Activated naive CD4-positive, alpha-beta T cell treated with anti-CD3 and anti-CD28 coated beads, Interleukin-2, amount 10 ng/mL, durations not matched to agents 7 days and 5 days (primary cell): ENCODE results near the gene FBXW2.

Source experiments
- CTCF ChIA-PET: fragments of 350-600 bp; sonication (Branson Sonifier 250); formaldehyde crosslinking; loops from one replicate; lab custom pipeline; 2021; ENCODE audit warnings: antibody characterized with exemption; lab: Charles Lee
- DNase-seq: peaks from one replicate; pipeline ENCODE4 v3.0.0-alpha.2; 2020
- H3K27ac Mint-ChIP-seq: one replicate; pipeline ENCODE4 v1.8.0; 2021; ENCODE audit warnings: mild to moderate bottlenecking, moderate library complexity, mixed read lengths
- H3K27me3 Mint-ChIP-seq: one replicate; pipeline ENCODE4 v1.8.0; 2021; ENCODE audit warnings: mild to moderate bottlenecking, mixed read lengths
- H3K36me3 Mint-ChIP-seq: one replicate; pipeline ENCODE4 v1.8.0; 2021; ENCODE audit warnings: mixed read lengths
- H3K4me1 Mint-ChIP-seq: one replicate; pipeline ENCODE4 v1.8.0; 2021; ENCODE audit warnings: mixed read lengths
- H3K4me3 Mint-ChIP-seq: one replicate; pipeline ENCODE4 v1.8.0; 2021; ENCODE audit warnings: mild to moderate bottlenecking, moderate library complexity, mixed read lengths
- H3K9me3 Mint-ChIP-seq: one replicate; pipeline ENCODE4 v1.8.0; 2021; ENCODE audit warnings: mixed read lengths

FBXW2 gene

DNA sequence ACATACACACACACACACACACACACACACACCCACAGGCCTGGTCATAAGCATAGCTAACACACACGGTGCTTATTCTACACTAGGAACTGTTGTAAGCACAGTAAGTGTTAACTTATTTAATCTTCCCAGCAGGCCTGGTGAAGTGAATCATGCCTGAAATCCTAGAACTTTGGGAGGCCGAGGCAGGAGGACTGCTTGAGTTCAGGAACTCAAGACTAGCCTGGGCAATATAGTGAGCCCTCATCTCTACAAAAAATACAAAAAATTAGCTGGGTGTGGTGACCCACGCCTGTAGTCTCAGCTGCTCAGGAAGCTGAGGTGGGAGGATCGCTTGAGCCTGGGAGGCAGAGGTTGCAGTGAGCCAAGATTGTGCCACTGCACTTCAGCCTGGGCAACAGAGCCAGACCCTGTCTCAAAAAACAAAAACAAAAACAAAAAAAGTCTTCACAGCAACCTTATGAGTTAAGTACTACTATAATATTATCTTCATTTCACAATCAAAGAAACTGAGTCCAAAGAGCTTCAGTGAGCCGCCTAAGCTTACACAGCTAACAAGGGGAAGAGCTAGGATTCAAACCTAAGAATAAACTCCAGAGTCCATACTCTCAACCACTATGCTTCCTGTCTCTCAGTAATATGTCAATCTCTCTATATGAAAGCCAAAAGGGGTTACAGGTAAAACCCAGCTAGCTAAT lies 81.2 kb downstream of the FBXW2 start:
- CTCF ChIA-PET: interaction anchor here (0.7 to 1.4 kb wide), 4 partner anchors 49 to 137 kb away, joined by 3 to 6 read pairs (median 4); no protein-coding TSS in a partner anchor
- Mint-ChIP-seq H3K36me3 (peaks cover 3% of the 10 kb centered on the region), H3K27ac (peak overlapping the region; percentile 90), H3K9me3 (no peaks in the 10 kb centered on the region), H3K4me1 (peaks cover 52% of the 10 kb centered on the region), H3K27me3 (no peaks in the 10 kb centered on the region), H3K4me3 (peak overlapping the region; percentile 89)
- peak; percentile 28 for DNase-seq

DNA sequence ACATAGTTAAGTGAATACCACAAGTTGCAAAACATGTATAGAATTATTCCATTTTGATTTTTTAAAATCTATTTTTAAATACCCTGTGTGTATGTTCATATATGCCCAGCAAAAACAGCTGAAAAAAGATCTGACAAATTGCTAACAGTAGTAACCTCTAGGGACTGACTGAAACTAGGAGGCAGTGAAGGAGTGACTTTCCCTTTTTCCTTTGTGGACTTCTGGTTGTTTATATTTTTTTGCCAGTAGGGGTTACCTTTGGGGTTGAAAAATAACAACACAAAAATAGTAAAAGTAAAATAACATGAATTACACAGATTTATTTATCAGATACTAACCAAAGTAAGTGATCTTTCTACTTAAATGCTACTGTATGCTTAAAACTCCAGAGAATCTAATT lies 81.9 kb downstream of the FBXW2 start:
- DNase-seq: no peak
- Mint-ChIP-seq H3K4me3 (peak overlapping the region; percentile 70), H3K4me1 (peaks cover 52% of the 10 kb centered on the region), H3K27me3 (no peaks in the 10 kb centered on the region), H3K9me3 (no peaks in the 10 kb centered on the region), H3K27ac (peak overlapping the region; percentile 90), H3K36me3 (peaks cover 4% of the 10 kb centered on the region)
- CTCF ChIA-PET: no interaction called here

DNA sequence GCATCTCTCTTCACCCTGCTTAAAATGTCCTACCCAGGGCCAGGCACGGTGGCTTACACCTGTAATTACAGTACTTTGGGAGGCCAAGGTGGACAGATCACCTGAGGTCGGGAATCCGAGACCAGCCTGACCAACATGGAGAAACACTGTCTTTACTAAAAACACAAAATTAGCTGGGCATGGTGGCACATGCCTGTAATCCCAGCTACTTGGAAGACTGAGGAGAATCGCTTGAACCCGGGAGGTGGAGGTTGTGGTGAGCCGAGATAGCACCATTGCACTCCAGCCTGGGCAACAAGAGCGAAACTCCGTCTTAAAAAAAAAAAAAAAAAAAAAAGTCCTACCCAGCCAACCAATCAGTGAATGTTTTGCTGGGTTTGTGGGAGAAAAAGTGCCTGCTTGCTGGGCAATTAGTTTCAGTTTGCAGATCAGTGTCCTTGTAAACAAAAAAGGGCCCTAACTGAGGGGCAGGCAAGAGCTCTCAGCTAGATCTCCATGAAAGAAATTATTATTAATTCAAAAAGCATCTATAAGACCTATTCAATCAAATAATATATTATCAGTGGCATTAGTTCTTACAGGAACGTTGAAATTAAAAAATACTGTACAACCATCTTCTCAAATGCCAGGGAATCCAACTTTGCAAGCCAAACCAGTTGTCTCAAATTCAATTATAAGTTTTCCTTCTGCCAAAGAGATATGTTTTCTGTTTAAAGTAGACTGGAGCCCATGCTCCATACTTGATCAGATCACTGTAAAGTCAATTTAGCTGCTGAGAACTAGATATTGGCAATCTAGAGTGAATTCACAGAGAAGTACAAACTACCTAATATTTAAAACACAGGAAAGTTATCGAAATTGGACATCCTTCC lies 82.9 kb downstream of the FBXW2 start:
- CTCF ChIA-PET: interaction anchor here (0.7 kb wide), 1 partner anchor 9 kb away, joined by 4 read pairs; no protein-coding TSS in a partner anchor

DNA sequence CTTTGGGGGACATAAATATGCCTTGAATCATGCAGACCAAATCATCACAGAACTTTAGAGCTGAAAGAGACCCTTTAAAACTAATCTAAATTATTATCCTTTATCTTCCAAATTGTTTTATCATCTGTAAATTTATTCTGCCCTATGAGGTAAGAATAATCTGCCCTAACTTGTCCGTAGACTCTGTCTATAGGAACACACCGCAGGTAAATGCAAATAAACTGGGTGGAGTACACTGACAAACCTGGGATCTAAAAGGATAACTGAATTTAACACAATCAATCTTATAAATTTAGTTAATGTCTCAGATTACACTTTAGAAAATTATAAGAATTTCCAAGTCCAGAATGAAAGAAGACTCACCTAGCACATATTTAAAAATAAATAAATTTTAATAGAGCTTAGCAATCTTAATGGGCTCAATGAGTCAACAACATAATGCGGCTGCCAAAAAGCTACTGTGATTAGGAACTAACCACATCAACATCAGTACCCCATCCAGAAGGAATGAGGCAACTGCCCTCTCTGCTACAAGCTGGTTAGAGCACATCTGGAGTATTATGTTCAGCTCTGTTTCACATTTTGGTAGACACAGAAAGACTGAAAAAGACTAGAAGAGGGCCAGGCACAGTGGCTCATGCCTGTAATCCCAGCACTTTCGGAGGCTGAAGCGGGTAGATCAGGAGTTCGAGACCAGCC lies 84.5 kb downstream of the FBXW2 start:
- CTCF ChIA-PET: no interaction called here
- H3K4me1 Mint-ChIP-seq: peaks cover 44% of the 10 kb centered on the region
- no peaks in the 10 kb centered on the region for H3K27me3 Mint-ChIP-seq
- no peak for DNase-seq
- H3K4me3 Mint-ChIP-seq: no peak overlapping the region
- H3K9me3 Mint-ChIP-seq: no peaks in the 10 kb centered on the region
- H3K36me3 Mint-ChIP-seq: peaks cover 7% of the 10 kb centered on the region
- H3K27ac Mint-ChIP-seq: no peak overlapping the region

More for the DNA sequence above, 82.9 kb downstream of the FBXW2 start:
- Mint-ChIP-seq H3K27me3 (no peaks in the 10 kb centered on the region), H3K4me3 (peak overlapping the region; percentile 70), H3K27ac (peak overlapping the region; percentile 90), H3K36me3 (peaks cover 4% of the 10 kb centered on the region), H3K4me1 (peaks cover 47% of the 10 kb centered on the region), H3K9me3 (no peaks in the 10 kb centered on the region)
- DNase-seq: peak; percentile 51

DNA sequence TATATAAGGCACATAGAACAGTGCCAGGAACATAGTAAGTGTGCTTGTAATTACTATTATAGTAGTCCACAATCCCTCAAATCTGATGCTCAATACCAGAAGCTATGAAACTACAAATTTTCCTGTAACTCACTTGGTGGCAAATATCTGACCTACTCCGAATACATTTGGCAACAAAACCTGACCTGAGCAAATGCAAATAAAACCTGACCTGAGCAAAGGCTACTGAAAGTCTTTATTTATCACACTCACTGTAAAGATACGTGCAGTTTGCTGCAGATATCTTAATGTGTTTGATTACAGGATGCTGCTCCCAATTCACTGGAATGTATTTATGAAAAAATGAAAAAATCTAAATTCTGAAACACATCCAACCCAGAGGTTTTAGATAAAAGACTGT lies 86.0 kb downstream of the FBXW2 start:
- Mint-ChIP-seq H3K9me3 (no peaks in the 10 kb centered on the region), H3K4me3 (no peak overlapping the region), H3K27ac (no peak overlapping the region), H3K27me3 (no peaks in the 10 kb centered on the region), H3K36me3 (peaks cover 8% of the 10 kb centered on the region), H3K4me1 (peaks cover 33% of the 10 kb centered on the region)
- CTCF ChIA-PET: no interaction called here
- DNase-seq: no peak
